Measurements from ENCODE around the gene SHOC2.

Gene SHOC2

GRCh38 chr10:110881247-110881646, 38.2 kb upstream of the SHOC2 start:
- Histone ChIP-seq H3K4me2 (ENCODE audit: low read length) (no peak overlapping the region), H3K36me3 (ENCODE audit: insufficient read depth, low read length) (peaks cover 91% of the 10 kb centered on the region), H3K4me1 (ENCODE audit: insufficient read depth, low read length, severe bottlenecking) (peaks cover 35% of the 10 kb centered on the region), H3K9ac (ENCODE audit: low read length) (no peak overlapping the region), H3K27me3 (ENCODE audit: insufficient read depth, low read length) (no peaks in the 10 kb centered on the region), H3K79me2 (ENCODE audit: insufficient read depth, low read length) (peaks cover 9% of the 10 kb centered on the region), H2AFZ (ENCODE audit: low read length) (no peak overlapping the region), H3K9me3 (ENCODE audit: low read length) (no peaks in the 10 kb centered on the region), H3F3A (ENCODE audit: insufficient read depth, low read length) (no peaks in the 10 kb centered on the region), H3K9me2 (ENCODE audit: low read depth, low read length) (no peaks in the 10 kb centered on the region), H3K4me3 (ENCODE audit: low read depth, low read length, poor library complexity, severe bottlenecking) (no peak overlapping the region), H4K20me1 (ENCODE audit: insufficient read depth, low read length) (no peaks in the 10 kb centered on the region), H3K27ac (ENCODE audit: low read depth, low read length, poor library complexity, severe bottlenecking) (no peak overlapping the region)
- no peak for TF ChIP-seq EZH2 (IDR thresholded peaks at IDR 0.05; ENCODE audit: borderline replicate concordance, low read length)
- no peak for TF ChIP-seq CTCF (IDR thresholded peaks at IDR 0.05; ENCODE audit: low read length)

- Histone ChIP-seq H3K4me3 (ENCODE audit: low read depth, low read length, poor library complexity, severe bottlenecking) (no peak overlapping the region), H3K4me1 (ENCODE audit: insufficient read depth, low read length, severe bottlenecking) (peaks cover 31% of the 10 kb centered on the region), H3F3A (ENCODE audit: insufficient read depth, low read length) (no peaks in the 10 kb centered on the region), H3K27ac (ENCODE audit: low read depth, low read length, poor library complexity, severe bottlenecking) (no peak overlapping the region), H2AFZ (ENCODE audit: low read length) (no peak overlapping the region), H3K36me3 (ENCODE audit: insufficient read depth, low read length) (peaks cover 94% of the 10 kb centered on the region), H3K79me2 (ENCODE audit: insufficient read depth, low read length) (peaks cover 3% of the 10 kb centered on the region), H3K9ac (ENCODE audit: low read length) (no peak overlapping the region), H3K9me3 (ENCODE audit: low read length) (no peaks in the 10 kb centered on the region), H3K27me3 (ENCODE audit: insufficient read depth, low read length) (no peaks in the 10 kb centered on the region), H3K9me2 (ENCODE audit: low read depth, low read length) (no peaks in the 10 kb centered on the region), H4K20me1 (ENCODE audit: insufficient read depth, low read length) (no peaks in the 10 kb centered on the region), H3K4me2 (ENCODE audit: low read length) (0 out of 2 replicates have a peak overlapping the region, but pooled peaks have one; percentile 17)
- no peak for TF ChIP-seq CTCF (IDR thresholded peaks at IDR 0.05; ENCODE audit: low read length)
- no peak for TF ChIP-seq EZH2 (IDR thresholded peaks at IDR 0.05; ENCODE audit: borderline replicate concordance, low read length)
These were observed 37.5 kb upstream of the SHOC2 start for GRCh38 chr10:110881905-110882304.

- Histone ChIP-seq H3K27ac (ENCODE audit: low read depth, low read length, poor library complexity, severe bottlenecking) (no peak overlapping the region), H3K9me2 (ENCODE audit: low read depth, low read length) (no peaks in the 10 kb centered on the region), H3K4me2 (ENCODE audit: low read length) (no peak overlapping the region), H3K4me1 (ENCODE audit: insufficient read depth, low read length, severe bottlenecking) (peaks cover 30% of the 10 kb centered on the region), H3K9me3 (ENCODE audit: low read length) (no peaks in the 10 kb centered on the region), H3K9ac (ENCODE audit: low read length) (no peak overlapping the region), H3K36me3 (ENCODE audit: insufficient read depth, low read length) (peaks cover 94% of the 10 kb centered on the region), H3K79me2 (ENCODE audit: insufficient read depth, low read length) (no peaks in the 10 kb centered on the region; the same call in 1 of the 2 replicates), H2AFZ (ENCODE audit: low read length) (no peak overlapping the region), H3K27me3 (ENCODE audit: insufficient read depth, low read length) (no peaks in the 10 kb centered on the region), H3F3A (ENCODE audit: insufficient read depth, low read length) (no peaks in the 10 kb centered on the region), H3K4me3 (ENCODE audit: low read depth, low read length, poor library complexity, severe bottlenecking) (no peak overlapping the region), H4K20me1 (ENCODE audit: insufficient read depth, low read length) (no peaks in the 10 kb centered on the region)
- TF ChIP-seq CTCF (IDR thresholded peaks at IDR 0.05; ENCODE audit: low read length): no peak
- no peak for TF ChIP-seq EZH2 (IDR thresholded peaks at IDR 0.05; ENCODE audit: borderline replicate concordance, low read length)
These were observed 35.5 kb upstream of the SHOC2 start for GRCh38 chr10:110883924-110884323.

All from OCI-LY1 (cell line).